GM18858 (cell line): ENCODE measurements around the gene GPX7.

ENCODE experiments used
- ATAC-seq: cut with Tn5 transposase; IDR thresholded peaks from one replicate; pipeline ENCODE4 v1.9.1; 2021; ENCODE audit not compliant: unreplicated experiment

The GPX7 gene

DNA sequence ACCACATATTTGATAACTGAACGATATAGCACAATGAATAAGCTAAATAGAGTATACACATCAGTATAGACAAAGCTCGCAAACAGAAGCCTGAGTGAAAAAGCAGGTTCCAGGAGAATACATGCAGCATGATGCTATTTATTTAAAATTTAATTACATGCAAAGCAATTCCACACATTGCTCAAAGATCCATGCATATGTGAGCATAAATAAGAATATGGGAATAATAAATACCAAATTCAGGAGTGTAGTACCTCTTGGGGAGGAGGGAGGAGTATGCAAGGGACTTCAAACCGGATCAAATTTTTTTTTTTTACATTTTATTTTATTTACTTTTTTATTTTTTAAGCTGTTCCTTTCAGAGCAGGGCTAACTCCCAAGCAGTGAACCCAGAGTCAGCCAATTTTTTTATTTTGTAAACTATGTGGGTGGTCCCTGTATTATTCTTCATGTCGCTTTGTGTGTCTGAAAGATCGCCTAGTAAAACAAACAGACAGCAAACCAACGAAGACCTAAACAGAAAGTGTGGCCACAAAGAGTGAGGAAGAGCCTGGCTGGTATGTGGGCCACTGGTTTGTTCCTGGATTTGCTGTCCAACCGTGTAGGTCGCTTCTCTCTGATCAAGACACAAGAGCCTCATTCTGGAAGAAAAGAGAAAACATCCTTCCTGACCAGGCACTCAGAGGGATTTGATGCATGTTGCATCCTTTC, 26.6 kb downstream of the GPX7 start:
- no peak for ATAC-seq

- ATAC-seq: no peak
Measured at GRCh38 chr1:52629325-52629643, 27.1 kb downstream of the GPX7 start.

DNA sequence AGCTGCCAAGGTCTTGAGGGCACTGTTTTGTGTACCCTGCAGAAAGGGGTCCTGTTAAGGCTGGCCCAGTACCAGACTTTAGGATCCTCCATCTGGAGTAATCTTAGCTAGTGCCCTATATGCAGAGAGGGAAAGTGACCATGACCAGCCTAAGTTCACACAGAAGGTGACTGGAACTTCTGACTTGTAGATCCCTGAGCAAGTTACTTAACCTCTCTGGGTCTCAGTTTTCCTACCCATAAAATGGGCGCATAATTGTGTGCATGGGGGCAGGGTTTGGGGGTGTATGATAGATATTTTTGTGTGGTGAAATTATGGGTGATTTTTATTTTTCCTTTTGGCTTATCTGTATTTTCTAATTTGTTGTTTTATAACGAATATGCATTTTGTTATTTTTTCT, 27.5 kb downstream of the GPX7 start:
- no peak for ATAC-seq

GRCh38 chr1:52631759-52632331, 29.7 kb downstream of the GPX7 start:
- ATAC-seq: no peak

- ATAC-seq: no peak
Measured at GRCh38 chr1:52632732-52633290, 30.6 kb downstream of the GPX7 start, which contains the start of gene SHISAL2A. Gene SHISAL2A, plus strand, starts transcription at chr1:52633168. Its CDS starts 326 bp downstream, at chr1:52633494.

GRCh38 chr1:52633291-52633754, 31.2 kb downstream of the GPX7 start:
- no peak for ATAC-seq

- ATAC-seq: no peak
Measured at GRCh38 chr1:52634111-52634510, 31.9 kb downstream of the GPX7 start.

- no peak for ATAC-seq
Measured at GRCh38 chr1:52635321-52636089, 33.3 kb downstream of the GPX7 start.

DNA sequence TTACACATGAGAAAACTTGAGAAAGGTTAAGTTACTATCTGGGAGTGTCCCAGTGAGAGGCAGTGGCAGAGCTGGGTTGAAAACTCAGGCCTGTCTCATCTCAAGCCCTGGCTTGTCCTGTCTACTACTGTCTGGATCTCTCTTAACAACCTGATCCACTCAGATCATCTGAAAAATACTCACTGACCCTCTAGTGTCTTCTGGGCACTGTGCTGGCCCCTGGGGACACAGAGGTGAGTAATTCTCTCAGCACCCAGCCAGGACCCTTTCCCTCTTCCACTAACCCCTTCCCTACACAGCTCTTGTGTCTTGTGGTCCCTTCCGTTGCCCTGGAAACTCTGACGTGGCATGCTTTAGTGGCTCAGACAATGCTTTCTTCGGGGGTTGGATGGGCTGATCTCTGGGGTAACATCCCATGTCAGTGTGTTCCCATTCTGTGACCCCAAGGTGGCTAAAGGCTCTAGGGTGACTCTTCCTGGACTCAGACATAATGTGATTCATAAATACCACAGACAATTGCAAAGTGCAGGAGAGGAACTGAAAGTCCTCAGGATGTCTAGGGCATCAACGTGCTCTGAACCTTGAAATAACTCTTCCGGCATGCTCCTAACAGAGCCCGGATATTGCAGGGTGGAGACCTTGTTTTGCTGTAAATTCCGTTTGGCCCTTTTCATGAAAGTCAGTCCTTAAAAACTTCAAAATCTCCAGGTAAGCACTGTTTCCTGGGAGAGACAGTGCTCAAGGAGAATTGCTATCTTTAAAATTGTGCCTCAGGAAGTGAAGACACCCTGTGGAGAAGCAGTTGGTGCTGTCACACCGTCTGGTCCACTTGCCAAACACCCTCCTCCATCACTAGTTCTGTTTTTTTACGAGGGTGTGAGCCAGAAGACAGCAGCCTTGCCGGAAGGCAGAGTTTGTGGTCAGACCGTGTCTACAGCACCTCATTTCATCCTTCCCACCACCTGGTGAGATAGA, 34.8 kb downstream of the GPX7 start:
- ATAC-seq: peak; percentile 67

DNA sequence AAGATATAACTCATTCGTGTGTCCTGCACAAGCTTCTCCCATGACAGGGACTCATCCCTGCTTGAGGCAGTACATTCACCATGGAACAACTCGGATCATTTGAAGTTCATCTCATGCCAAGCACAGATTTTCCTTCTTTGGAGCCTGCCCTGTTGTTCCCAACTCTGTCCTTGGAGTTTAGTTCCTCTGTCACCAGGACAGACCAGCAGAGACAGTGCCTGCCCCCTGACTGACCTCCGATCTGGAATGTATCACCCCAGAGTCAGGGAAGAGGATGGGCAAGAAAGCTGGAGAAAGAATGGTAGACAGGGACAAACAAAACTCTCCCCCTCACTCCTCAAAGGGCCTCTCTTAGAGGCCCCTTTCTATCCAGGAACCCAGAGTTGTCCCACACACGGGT, 35.8 kb downstream of the GPX7 start:
- ATAC-seq: no peak

GRCh38 chr1:52640697-52641096, 38.5 kb downstream of the GPX7 start:
- ATAC-seq: no peak

DNA sequence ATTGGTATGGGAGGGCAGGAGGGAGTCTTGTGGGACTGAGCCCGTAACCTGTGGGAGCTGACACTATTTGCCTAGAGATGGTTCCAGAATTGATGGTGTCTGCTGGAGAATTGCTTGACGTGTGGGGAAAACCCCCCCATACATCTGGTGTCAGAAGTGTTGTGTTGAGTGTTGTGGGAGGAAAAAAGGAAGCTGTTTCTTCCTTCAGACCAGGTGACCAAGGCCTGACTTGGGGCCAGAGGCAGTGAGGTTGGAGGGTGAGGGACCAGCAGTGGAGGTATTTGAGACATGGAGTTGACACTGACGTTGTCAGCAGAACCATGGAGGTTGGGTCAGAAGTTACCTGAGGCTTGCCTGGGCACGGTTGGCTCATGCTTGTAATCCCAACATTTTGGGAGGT, 39.1 kb downstream of the GPX7 start:
- no peak for ATAC-seq

DNA sequence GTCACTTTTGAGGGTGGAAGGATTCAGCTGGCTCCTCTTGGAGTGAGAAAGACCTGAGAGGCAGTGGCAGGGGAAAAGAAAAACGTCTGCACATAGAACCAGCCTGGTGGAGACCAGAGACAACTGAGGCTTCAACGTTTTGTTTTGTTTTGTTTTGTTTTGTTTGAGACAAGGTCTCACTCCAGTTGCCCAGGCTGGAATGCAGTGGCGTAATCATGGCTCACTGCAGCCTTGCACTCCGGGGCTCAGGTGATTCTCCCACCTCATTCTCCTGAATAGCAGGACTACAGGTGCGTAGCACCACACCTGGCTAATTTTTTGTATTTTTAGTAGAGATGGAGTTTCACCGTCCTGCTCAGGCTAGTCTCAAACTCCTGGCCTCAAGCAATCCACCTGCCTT, 43.1 kb downstream of the GPX7 start:
- ATAC-seq: no peak

DNA sequence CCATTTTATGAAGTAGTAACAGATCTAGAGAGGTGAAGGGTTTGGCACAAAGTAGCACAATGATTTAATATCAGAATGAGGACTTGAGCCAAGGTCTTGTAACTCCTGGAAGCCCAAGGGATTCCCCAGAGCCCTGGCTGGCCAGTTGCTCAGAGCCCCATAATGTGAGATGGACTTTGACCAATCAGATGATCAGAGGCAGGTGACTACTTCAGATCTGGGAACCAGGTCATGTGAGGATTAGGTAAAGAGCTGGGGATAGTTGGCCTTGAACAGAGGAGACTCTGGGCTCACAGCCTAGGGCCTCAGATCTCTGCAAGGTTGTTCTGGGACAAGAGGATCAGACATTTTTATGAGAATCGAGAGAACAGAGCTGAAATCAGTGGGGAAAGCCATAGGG, 49.7 kb downstream of the GPX7 start:
- ATAC-seq: no peak

DNA sequence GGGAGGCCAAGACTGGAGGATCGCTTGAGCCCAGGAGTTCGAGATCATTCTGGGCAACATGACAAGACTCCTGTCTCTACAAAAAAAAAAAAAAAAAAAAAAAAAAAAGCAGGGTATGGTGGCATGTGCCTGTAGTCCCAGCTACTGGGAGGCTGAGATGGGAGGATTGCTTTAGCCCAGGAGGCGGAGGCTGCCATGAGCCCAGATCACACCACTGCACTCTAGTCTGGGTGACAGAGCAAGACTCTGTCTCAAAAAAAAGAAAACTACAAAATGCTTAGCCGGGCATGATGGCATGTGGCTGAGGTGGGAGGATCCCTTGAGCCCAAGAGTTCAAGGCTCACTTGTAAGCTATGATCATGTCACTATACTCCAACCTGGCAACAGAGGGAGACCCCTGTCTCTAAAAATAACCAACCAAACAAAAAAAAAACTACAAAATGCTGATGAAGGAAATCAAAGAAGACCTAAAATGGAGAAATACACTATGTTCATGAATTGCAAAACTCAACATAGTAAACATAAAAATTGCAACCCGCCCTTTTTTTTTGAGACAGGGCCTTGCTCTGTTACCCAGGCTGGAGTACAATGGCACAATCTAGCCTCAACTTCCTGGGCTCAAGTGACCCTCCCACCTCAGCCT, 51.2 kb downstream of the GPX7 start:
- no peak for ATAC-seq

- no peak for ATAC-seq
Measured at GRCh38 chr1:52654063-52654462, 51.9 kb downstream of the GPX7 start.

GRCh38 chr1:52657702-52658101, 55.5 kb downstream of the GPX7 start:
- no peak for ATAC-seq
